Cerebellar cortex (tissue), 1 donor: Measurements from ENCODE around the gene DDX39A.
"Not testable (repeated sequence)": the region's sequence is repeated elsewhere in the genome, so short reads cannot be mapped to it uniquely, and the experiment has no call there.

Source experiments
- DNase-seq: peaks from one replicate; pipeline ENCODE4 v3.0.0-alpha.2; 2015; ENCODE audit warnings: low spot score

The DDX39A gene

DNA sequence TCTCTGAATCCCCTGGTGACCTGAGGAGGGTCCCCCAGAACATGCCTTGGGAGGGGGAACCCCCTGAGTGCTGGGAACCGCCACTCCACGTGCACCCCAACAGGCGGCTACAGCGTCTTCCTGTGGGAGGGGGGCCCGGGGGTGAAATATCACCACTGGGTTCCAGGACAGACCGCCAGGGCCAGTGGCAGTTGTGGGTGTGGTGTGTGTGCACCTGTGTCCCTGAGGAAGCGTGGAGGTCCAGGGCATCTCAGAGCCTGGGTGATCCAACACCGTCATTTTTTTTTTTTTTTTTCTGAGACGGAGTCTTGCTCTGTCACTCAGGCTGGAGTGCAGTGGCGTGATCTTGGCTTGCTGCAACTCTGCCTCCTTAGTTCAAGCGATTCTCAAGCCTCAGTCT lies 33.6 kb downstream of the DDX39A start:
- no peak for DNase-seq

- DNase-seq, result no peak
These were observed 35.2 kb downstream of the DDX39A start for GRCh38 chr19:14383661-14384555.

GRCh38 chr19:14381689-14382474 lies 37.3 kb downstream of the DDX39A start:
- no peak for DNase-seq

GRCh38 chr19:14379294-14380065 lies 39.7 kb downstream of the DDX39A start:
- DNase-seq, result no peak

GRCh38 chr19:14378890-14379289 lies 40.3 kb downstream of the DDX39A start:
- no peak for DNase-seq

DNA sequence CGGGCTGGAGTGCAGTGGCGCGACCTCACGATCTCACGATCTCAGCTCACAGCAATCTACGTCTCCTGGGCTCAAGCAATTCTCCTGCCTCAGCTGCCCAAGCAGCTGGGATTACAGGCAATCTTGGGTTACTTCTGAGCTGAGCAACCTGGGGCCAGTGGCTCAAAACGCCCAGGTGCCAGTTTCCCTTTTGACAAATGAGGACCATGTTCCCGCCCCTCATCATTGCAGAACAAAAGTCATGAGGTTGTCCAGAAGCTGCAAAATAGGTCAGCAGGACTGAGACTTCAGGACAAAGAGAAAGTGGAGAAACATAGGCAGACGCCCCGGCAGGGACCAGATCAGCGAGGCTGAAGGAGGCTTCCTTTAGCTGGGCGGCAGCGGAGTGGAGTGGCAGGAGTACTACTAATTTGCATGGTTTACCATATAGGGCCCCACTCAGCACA lies 41.2 kb downstream of the DDX39A start:
- peak; percentile 33 for DNase-seq

GRCh38 chr19:14375582-14376291 lies 43.4 kb downstream of the DDX39A start:
- DNase-seq, result no peak

DNA sequence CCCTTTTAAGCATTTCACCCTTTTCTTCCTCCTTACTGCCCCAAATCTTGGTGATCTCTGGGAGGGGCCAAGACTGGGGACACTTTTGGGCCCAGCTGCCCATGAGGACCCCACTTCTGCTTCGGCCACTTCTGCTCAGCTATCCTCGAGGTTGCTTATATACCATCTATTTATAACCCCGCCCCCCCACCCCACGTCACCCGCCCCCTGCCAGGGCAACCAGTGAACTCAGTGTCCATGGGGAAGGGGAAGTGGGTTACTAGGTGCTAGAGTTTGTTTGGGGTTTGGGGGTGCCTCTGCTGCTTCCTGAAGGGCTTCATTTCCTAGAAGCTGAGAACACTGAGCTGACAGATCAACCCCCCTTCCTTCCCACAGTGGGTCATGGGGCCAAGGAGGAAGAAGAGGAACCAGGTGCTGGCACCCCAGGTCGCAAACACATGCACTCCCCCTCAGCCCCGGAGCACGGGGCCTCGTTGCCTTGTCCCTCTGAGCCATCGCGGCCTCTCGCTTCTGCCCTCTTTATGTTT lies 44.0 kb downstream of the DDX39A start:
- DNase-seq, result no peak

DNA sequence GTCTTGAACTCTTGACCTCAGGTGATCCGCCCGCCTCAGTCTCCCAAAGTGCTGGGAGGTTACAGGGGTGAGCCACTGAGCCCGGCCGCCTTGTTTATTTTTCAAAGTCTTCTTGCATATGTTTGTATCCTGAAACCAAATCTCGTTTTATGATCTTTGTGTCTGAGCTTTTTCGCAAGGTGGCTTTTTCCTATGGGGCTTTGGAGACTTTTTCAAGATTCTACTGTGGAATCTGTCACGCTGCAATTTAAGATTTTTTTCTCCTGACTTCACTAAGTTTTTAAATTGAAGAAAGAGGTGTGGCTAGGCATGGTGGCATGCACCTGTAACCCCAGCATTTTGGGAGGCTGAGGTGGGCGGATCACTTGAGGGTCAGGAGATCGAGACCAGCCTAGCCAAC lies 44.8 kb downstream of the DDX39A start:
- DNase-seq, result not testable (repeated sequence)

DNA sequence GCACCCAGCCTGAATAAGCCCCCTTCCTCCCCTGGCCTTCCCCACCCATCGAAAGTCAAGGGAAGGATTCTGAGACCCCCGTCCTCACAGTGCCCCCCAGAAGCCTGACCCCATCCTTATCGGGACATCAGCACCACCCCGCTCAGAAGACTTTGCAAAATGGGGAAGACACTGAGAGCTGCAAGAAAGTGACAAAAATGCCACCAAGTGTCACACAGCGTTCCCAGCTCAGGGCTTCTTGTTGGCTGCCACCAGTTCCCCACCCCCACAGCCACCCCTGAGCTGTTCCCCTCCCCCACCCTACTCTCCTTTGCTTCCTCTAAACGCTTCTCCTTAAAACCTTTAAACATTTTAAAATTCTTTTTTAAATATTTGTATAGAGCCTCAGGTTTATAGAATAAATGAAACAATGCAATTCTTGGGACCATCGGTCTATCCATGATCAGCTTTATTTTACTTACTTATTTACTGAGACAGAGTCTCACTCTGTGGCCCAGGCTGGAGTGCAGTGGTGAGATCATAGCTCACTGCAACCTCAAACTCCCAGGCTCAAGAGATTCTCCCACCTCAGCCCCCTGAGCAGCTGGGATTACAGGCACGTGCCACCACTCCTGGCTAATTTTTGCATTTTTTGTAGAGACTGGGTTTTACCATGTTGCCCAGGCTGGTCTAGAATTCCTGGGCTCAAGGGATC lies 46.6 kb downstream of the DDX39A start:
- DNase-seq, result not testable (repeated sequence)

DNA sequence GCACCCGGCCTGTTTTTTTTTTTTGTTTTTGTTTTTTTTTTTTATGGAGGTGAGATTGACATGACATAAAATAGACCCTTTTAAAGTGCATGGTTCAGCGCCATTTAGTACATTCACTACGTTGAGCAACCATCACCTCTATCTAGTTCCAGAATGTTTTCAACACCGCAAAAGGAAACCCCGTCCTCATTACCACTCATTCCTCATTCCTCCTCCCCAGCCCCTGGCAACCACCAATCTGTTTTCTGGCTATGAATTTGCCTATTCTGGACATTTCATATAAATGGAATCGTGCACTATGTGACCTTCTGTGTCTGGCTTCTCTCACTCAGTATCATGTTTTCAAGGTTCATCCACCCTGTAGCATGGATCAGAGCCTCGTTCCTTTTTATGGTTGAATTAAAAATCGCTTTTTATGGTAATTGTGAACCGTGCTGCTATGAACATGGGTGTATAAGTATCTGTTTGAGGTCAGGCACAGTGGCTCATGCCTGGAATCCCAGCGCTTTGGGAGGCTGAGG lies 47.8 kb downstream of the DDX39A start:
- DNase-seq, result no peak

DNA sequence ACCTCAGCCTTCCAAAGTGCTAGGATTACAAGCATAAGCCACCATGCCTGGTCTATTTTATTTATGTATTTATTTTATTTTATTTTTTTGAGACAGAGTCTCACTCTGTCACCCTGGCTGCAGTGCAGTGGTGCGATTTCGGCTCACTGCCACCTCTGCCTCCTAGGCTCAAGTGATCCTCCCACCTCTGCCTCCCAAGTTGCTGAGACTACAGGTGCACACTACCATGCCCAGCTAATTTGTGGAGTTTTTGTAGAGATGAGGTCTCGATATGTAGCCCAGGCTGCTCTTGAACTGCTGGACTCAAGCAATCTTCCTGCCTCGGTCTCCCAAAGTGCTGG lies 48.2 kb downstream of the DDX39A start:
- no peak for DNase-seq

DNA sequence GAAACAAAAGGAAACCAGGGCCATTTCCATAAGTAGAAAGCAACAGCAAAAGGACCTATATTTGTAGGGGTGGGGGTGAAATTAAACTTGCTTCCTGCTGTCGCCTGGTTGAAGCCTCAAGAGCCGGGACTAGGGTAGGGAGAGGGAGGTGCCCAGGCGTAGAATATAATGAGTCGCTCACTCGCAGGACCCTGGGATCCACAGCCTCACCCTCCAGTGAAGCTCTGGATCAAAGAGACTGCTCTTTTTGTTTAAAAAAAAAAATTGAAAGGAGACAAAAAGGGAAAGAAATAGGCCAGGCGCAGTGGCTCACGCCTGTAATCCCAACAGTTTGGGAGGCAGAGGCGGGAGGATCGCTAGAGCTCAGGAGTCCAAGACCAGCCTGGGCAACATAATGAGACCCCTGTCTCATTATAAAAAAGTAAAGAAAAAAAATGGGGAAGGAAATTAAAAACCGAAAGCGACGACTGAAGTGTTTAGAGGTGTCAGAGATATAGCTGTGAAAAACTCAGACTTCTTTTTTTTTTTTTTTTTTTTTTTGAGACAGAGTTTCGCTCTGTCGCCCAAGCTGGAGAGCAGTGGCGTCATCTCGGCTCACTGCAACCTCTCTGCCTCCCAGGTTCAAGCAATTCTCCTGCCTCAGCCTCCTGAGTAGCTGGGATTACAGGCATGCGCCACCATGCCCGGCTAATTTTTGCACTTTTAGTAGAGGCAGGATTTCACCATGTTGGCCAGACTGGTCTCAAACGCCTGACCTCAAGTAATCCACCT lies 48.8 kb downstream of the DDX39A start:
- DNase-seq, result no peak

DNA sequence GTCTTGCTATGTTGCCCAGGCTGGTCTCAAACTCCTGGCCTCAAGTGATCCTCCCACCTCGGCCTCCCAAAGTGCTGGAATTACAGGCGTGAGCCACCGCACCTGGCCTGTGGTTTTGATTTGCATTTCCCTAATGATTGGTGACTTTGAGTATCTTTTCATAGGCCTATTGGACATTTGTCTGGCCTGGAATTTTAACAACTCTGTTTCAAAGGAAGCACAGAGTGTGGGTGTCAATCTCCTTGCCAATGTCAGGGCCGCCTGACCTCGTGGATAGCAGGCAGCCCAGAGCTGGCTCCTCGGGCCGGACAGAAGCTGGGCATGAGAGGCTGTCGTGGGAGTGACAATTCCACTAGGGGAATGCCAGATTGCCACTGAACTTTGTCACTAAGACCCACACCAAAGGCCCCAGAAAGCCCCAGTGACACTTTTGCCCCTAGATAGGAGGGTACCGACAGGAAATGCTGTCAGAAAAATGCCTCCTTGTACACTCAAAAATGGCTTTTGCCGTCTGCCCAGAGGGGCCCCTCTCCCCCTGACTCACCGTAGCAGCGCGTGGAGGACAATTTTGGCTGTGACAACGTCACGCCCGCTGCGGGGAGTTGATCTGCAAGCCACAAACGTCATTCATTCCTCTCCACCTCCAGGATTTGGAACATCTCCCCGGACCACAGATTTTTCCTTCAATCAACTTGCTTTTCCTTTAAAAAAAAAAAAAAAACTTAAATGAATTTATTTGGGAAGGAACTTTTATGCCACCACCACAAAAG lies 49.6 kb downstream of the DDX39A start:
- DNase-seq, result no peak

- DNase-seq, result no peak
These were observed 51.1 kb downstream of the DDX39A start for GRCh38 chr19:14368011-14368513.

DNA sequence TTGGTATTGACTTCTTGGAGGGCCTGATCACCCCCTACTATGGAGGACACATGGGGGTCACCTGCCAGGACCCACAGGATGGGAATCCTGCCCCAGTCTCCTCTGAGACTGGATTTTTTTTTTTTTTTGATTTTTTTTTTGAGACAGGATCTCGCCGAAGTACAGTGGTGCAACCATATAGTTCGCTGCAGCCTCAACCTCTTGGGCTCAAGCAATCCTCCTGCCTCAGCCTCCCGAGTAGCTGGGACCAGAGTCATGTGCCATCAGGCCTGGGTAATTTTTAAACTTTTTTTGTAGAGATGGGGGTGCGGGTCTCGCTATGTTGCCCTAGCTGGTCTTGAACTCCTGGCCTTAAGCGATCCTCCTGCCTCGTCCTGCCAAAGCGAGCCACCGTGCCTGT lies 52.1 kb downstream of the DDX39A start:
- no peak for DNase-seq

DNA sequence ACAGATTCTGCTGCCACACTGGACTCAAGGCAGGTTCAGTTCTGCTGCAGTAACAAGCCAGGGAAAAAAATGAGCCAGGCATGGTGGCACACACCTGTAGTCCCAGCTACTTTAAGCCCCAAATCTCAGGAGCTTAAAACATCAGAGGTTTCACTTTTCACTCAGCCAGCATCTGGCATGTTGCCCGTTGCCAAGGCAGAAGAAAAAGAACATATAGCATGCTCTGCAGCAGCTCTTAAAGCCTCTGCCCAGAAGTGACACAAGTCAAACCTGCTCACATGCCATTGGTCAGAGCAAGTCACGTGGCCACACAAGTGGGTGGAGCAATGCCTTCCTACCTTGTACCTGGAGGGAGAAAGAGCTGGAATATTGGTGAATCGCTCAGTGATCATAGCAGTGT lies 52.6 kb downstream of the DDX39A start:
- peak; percentile 55 for DNase-seq

DNA sequence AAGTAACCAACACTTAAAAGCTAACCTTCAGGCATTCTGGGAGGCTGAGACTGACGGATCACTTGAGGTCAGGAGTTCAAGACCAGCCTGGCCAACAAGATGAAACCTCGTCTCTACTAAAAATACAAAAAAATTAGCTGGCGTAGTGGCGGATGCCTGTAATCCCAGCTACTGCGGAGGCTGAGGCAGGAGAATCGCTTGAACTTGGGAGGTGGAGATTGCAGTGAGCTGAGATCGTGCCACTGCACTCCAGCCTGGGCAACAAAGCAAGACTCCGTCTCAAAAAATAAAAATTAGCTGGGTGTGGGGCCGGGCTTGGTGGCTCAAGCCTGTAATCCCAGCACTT lies 55.1 kb downstream of the DDX39A start:
- DNase-seq, result not testable (repeated sequence)
